Thyroid gland (tissue), 4 donors: ENCODE measurements around the gene DNAJB6. TPM values are rescaled to one million over a fixed set of nuclear protein-coding genes. Genes with fewer than 3 reads are reported as not detected.

ENCODE experiments used
- DNase-seq, 2 donors: peaks; one replicate each; pipeline ENCODE4 v3.0.0-alpha.2; 2019
- H3K27ac ChIP-seq, 3 donors: fragments of 200-600 bp; sonication (generic); 1 replicate in 2 of 3; 2 replicates in 1 of 3; pipeline ENCODE4 v1.5.1; 2016 to 2019; ENCODE audit warnings: mild to moderate bottlenecking in 1 of 3, moderate library complexity in 1 of 3
- H3K27me3 ChIP-seq: fragments of 200-600 bp; sonication (generic); one replicate; pipeline ENCODE4 v1.5.1; 2019
- H3K36me3 ChIP-seq, 2 donors: fragments of 200-600 bp; sonication (generic); one replicate each; pipeline ENCODE4 v1.5.1; 2016 to 2019
- H3K4me1 ChIP-seq, 2 donors: fragments of 200-600 bp; sonication (generic); one replicate each; pipeline ENCODE4 v1.5.1; 2017 to 2019
- H3K4me3 ChIP-seq, 3 donors: fragments of 200-600 bp; sonication (generic); replicated peaks in 1 of 3; 1 replicate in 2 of 3; 2 replicates in 1 of 3; pipeline ENCODE4 v1.5.1; 2016; ENCODE audit warnings: mild to moderate bottlenecking in 1 of 3
- H3K9me3 ChIP-seq: fragments of 200-600 bp; sonication (generic); one replicate; pipeline ENCODE4 v1.5.1; 2017
- POLR2A ChIP-seq, 2 donors: fragments of 450-650 bp; IDR thresholded peaks; one replicate each; pipeline ENCODE4 v1.6.1; 2017; ENCODE audit warnings: antibody characterized with exemption in 2 of 2, mild to moderate bottlenecking in 2 of 2, moderate library complexity in 1 of 2
- WGBS, 2 donors: methylation state at CpG; one replicate each; pipeline ENCODE4 v1.1.5; 2017; 5-methylcytosine and 5-hydroxymethylcytosine counted together
- intact Hi-C: fragments of 100-400 bp; cut with DNase I; formaldehyde crosslinking; loops from one replicate; pipeline ENCODE4 v1.15.1; 2023
- total RNA-seq, 4 donors: library from RNA; depleted of rRNA; stranded (reverse); fragments of >200 nt; gene quantifications; one replicate each; pipeline ENCODE4 v1.2.3, GENCODE V29; 2016
- TF ChIP-seq, protein P1 (sequence below), 6 experiments: fragments of 200-600 bp in 3 of 6; fragments of 450-650 bp in 3 of 6; sonication (generic) in 3 of 6; IDR thresholded peaks; one replicate each; pipeline ENCODE4 v1.5.1; 2016 to 2019; ENCODE audit warnings: antibody characterized with exemption in 6 of 6, mild to moderate bottlenecking in 2 of 6, inconsistent platforms in 1 of 6, moderate library complexity in 1 of 6

The DNAJB6 gene
- total RNA-seq, 4 donors from 2014 or later: 80.7 to 92.7 (median 91.1) TPM

DNA sequence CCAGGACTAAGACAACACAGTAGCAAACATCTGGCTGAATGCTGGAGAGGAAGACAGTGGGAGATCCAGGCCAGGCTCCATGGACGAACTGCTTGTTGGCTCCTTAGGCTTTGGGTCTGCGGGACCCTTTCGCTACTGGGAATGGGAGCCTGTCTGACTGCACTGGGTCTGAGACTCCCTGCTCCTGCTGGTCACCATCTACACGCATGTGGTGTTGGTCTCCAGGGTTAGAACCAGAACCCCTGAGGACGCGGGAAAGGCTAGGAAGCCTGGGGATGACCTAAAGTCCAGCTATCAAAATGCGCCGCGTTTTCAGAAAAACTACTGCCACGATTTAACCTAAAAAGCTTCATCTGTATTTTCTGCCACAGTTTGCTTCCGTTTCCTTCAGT lies 817 bp upstream of the DNAJB6 start:
- Histone ChIP-seq H3K4me1 (peaks cover 18 to 27% of the 10 kb centered on the region in 2 donors), H3K9me3 (no peaks in the 10 kb centered on the region), H3K4me3 (peak overlapping the region; percentile 33 to 63 (median 51)), H3K27me3 (no peaks in the 10 kb centered on the region), H3K27ac (peak overlapping the region; percentile 95 to 97 (median 96)), H3K36me3 (no peaks in the 10 kb centered on the region)
- TF ChIP-seq, protein P1, sequence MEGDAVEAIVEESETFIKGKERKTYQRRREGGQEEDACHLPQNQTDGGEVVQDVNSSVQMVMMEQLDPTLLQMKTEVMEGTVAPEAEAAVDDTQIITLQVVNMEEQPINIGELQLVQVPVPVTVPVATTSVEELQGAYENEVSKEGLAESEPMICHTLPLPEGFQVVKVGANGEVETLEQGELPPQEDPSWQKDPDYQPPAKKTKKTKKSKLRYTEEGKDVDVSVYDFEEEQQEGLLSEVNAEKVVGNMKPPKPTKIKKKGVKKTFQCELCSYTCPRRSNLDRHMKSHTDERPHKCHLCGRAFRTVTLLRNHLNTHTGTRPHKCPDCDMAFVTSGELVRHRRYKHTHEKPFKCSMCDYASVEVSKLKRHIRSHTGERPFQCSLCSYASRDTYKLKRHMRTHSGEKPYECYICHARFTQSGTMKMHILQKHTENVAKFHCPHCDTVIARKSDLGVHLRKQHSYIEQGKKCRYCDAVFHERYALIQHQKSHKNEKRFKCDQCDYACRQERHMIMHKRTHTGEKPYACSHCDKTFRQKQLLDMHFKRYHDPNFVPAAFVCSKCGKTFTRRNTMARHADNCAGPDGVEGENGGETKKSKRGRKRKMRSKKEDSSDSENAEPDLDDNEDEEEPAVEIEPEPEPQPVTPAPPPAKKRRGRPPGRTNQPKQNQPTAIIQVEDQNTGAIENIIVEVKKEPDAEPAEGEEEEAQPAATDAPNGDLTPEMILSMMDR (IDR thresholded peaks at IDR 0.05): no peak
- TF ChIP-seq POLR2A (IDR thresholded peaks at IDR 0.05): no peak
- WGBS, 2 donors: 47 to 60% methylated on average over 9 to 11 of the region's 11 CpGs
- intact Hi-C loops: no loop called here
- DNase-seq: no peak

DNA sequence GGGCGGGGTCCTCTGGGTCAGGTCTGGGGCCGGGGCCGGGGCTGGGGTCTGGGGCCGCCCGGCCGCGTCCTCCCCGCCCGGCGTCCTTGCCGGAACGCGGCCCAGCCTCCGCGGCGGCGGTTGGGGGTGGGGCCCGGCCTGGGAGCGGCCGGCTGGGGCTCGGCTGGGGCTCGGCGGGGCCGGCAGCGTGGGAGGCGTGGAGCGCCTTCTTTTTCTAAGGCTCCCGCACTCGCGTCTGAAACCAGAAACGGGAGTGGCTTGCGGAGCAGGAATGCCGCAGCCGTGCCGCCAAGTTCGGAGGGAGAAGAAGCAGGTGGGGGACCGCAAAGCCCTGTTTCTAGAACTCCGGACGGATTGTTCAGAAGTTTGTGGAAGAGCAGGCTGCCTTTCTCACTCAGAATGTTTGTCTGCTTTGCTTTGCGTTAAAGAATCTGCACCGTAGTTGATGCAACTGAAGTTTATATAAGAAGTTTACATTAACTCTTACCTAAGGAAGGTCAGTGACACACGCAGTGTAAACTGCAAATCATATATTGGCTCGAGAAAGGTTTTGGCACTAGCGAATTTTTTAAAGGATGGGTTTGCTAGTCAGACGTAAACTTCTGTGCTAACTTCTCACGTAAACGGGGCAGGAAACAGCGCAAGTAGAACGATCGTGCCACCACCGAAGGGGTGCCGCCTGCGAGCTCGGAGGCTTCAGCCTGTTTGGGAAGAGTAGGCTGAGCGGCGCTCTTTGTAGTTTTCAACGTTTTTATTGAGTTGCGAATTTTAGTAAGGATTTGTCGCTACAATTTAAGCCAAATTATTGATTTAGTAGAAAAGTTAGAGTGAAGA lies 729 bp downstream of the DNAJB6 start:
- intact Hi-C loops: no loop called here

DNA sequence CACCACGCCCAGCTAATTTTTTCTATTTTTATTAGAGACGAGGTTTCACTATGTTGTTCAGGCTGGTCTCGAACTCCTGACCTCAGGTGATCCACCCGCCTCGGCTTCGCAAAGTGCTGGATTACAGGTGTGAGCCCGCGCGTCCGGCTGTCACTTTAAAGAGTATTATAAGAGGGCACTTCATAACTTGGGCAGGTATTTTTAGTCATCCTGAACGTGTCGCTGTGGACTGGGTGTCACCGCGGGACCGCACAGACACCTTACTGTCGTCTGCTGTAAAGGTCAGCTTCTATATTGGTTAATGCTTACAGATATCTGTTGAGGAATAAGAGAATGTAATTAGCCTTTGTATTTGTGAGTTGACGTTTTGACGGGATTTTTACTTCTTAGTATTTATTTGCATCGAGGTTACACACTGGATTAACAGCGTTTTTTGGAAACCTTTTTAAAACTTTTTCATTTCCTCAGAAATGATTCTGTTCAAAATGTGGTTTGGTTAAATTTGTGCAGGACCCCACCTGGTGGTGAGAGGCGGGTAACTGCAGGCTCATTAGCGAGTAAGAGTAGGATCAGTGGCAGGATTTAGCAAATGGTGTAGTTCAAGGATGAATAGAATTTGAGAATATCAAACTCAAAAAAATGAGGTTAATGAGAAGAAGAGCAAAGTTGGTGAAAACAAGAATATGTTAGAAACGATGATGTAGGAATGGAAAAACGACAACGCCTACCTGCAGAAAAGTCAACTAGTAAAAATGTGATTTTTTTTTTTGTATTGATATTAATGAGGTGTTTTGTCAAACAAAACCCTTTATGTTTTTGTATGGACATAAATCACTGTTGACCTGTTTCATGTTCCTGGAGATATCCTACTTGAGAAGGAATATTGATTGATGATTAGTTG lies 3.2 kb downstream of the DNAJB6 start:
- intact Hi-C loops: no loop called here
- 55 to 58% methylated on average over 25 of the region's 25 CpGs for WGBS, 2 donors

More for the DNA sequence above, 729 bp downstream of the DNAJB6 start:
- H3K4me3 ChIP-seq: peak overlapping the region; percentile 33 to 63 (median 51)
- TF ChIP-seq POLR2A (IDR thresholded peaks at IDR 0.05): no peak
- TF ChIP-seq, protein P1 (IDR thresholded peaks at IDR 0.05): no peak
- H3K36me3 ChIP-seq: no peaks in the 10 kb centered on the region
- DNase-seq: peak; percentile 69 to 75
- peaks cover 18 to 30% of the 10 kb centered on the region in 2 donors for H3K4me1 ChIP-seq
- peak overlapping the region; percentile 95 to 97 (median 96) for H3K27ac ChIP-seq
- no peaks in the 10 kb centered on the region for H3K27me3 ChIP-seq
- H3K9me3 ChIP-seq: no peaks in the 10 kb centered on the region
- WGBS, 2 donors: 1 to 2% methylated on average over 30 to 31 of the region's 59 CpGs

DNA sequence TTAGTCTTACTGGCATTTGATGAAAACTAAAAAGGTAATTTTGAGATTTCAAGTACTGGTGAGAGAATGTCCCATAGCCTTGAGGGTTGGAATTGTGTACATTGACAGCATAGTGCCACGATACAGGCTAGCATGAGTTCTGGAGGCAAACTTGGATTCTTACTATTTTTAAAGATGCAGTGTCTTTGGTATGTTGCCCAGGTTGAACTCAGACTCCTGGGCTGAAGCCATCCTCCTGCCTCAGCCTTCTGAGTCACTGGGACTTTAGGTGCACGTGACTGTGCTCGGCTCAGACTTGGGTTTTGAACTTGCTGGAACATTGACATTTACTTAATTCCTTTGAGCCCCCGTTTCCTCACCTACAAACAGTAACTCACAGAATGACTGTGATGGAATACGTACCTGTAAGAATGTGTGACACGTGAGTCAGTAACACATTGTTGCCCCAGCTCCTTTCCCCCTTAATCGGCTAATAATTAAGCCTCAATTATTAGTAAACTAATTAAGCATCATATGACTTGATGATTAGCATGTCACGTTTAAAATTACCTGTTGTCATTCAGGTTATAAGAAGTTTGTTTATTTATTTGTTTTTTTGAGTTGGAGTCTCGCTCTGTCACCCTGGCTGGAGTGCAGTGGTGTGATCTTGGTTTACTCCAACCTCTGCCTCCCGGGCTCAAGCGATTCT lies 10.6 kb downstream of the DNAJB6 start:
- Histone ChIP-seq H3K27ac (no peak overlapping the region), H3K4me3 (no peak overlapping the region), H3K36me3 (no peaks in the 10 kb centered on the region), H3K27me3 (no peaks in the 10 kb centered on the region), H3K9me3 (no peaks in the 10 kb centered on the region), H3K4me1 (peaks cover 20 to 30% of the 10 kb centered on the region in 2 donors)
- no peak for DNase-seq
- 85 to 86% methylated on average over 11 of the region's 11 CpGs for WGBS, 2 donors
- intact Hi-C loops: no loop called here
- TF ChIP-seq POLR2A (IDR thresholded peaks at IDR 0.05): no peak
- TF ChIP-seq, protein P1 (IDR thresholded peaks at IDR 0.05): no peak

More for the DNA sequence above, 3.2 kb downstream of the DNAJB6 start:
- Histone ChIP-seq H3K27ac (peak overlapping the region in 1 of 3 donors; percentile 26), H3K36me3 (no peaks in the 10 kb centered on the region), H3K27me3 (no peaks in the 10 kb centered on the region), H3K4me1 (peaks cover 23 to 33% of the 10 kb centered on the region in 2 donors), H3K4me3 (no peak overlapping the region), H3K9me3 (no peaks in the 10 kb centered on the region)
- TF ChIP-seq, protein P1 (IDR thresholded peaks at IDR 0.05): peak; percentile 27 to 84 (median 68)
- no peak for TF ChIP-seq POLR2A (IDR thresholded peaks at IDR 0.05)
- peak; percentile 56 to 69 for DNase-seq
